GM12864 (cell line): ENCODE results near the gene RPAP3.

ENCODE experiments used
- DNase-seq: peaks from one replicate; pipeline ENCODE4 v3.0.0-alpha.2; 2011; ENCODE audit warnings: low read depth
- H3K4me3 ChIP-seq: 2 replicates; pipeline ENCODE4 v1.5.1; 2011; ENCODE audit warnings: mild to moderate bottlenecking, low read depth, low read length, control low read depth
- CTCF ChIP-seq: IDR thresholded peaks from 2 replicates; pipeline ENCODE4 v1.5.1; 2011; ENCODE audit warnings: low read depth, mild to moderate bottlenecking, moderate library complexity, low read length, control low read depth, inconsistent platforms; ENCODE audit errors: missing control alignments

The RPAP3 gene

GRCh38 chr12:47751561-47751960, 45.7 kb upstream of the RPAP3 start:
- no peak for TF ChIP-seq CTCF
- no peak overlapping the region for H3K4me3 ChIP-seq
- no peak for DNase-seq

GRCh38 chr12:47750916-47751470, 45.2 kb upstream of the RPAP3 start:
- H3K4me3 ChIP-seq: no peak overlapping the region
- TF ChIP-seq CTCF: no peak
- no peak for DNase-seq

- TF ChIP-seq CTCF: no peak
- H3K4me3 ChIP-seq: no peak overlapping the region
- DNase-seq: no peak
Measured at GRCh38 chr12:47750229-47750798, 44.5 kb upstream of the RPAP3 start.

- H3K4me3 ChIP-seq: no peak overlapping the region
- TF ChIP-seq CTCF: no peak
- DNase-seq: no peak
Measured at GRCh38 chr12:47748899-47749298, 43.1 kb upstream of the RPAP3 start.

- no peak for DNase-seq
- no peak overlapping the region for H3K4me3 ChIP-seq
- no peak for TF ChIP-seq CTCF
Measured at GRCh38 chr12:47748507-47748828, 42.6 kb upstream of the RPAP3 start.

GRCh38 chr12:47747596-47748506, 42.0 kb upstream of the RPAP3 start:
- H3K4me3 ChIP-seq: no peak overlapping the region
- DNase-seq: no peak
- no peak for TF ChIP-seq CTCF
